Neural cell (in vitro differentiated cells): Measurements from ENCODE around the gene BCAT1. TPM values are rescaled to one million over a fixed set of nuclear protein-coding genes. Genes with fewer than 3 reads are reported as not detected.

ENCODE experiments used
- H2AFZ ChIP-seq: fragments of 200-600, 300-800 bp; sonication (generic), shearing (Covaris generic); 2 replicates; pipeline ENCODE4 v1.6.0; 2014; ENCODE audit warnings: low read depth, mild to moderate bottlenecking, antibody characterized with exemption, low read length, moderate library complexity
- H3F3A ChIP-seq: fragments of 200-600 bp; shearing (Covaris generic); 2 replicates; pipeline ENCODE4 v1.6.1; 2016; ENCODE audit warnings: mild to moderate bottlenecking, moderate library complexity, mixed read lengths, antibody characterized with exemption, low read length; ENCODE audit not compliant: insufficient read depth, poor library complexity, severe bottlenecking
- H3K27ac ChIP-seq: fragments of 200-600, 300-800 bp; sonication (generic), shearing (Covaris generic); 2 replicates; pipeline ENCODE4 v1.5.1; 2014; ENCODE audit warnings: mild to moderate bottlenecking, low read length, moderate library complexity
- H3K27me3 ChIP-seq: fragments of 300-800, 200-600 bp; sonication (generic), shearing (Covaris generic); 2 replicates; pipeline ENCODE4 v1.6.0; 2014; ENCODE audit warnings: mild to moderate bottlenecking, low read depth, low read length, moderate library complexity; ENCODE audit not compliant: insufficient read depth
- H3K36me3 ChIP-seq: fragments of 300-800, 200-600 bp; sonication (generic), shearing (Covaris generic); 2 replicates; pipeline ENCODE4 v1.5.1; 2014; ENCODE audit warnings: mild to moderate bottlenecking, antibody characterized with exemption, low read length, moderate library complexity; ENCODE audit not compliant: insufficient read depth
- H3K4me2 ChIP-seq: fragments of 300-800, 200-600 bp; sonication (generic), shearing (Covaris generic); 2 replicates; pipeline ENCODE4 v1.6.0; 2014; ENCODE audit warnings: mild to moderate bottlenecking, low read length
- H3K4me3 ChIP-seq: fragments of 300-800, 200-600 bp; sonication (generic), shearing (Covaris generic); 2 replicates; pipeline ENCODE4 v1.5.1; 2014; ENCODE audit warnings: mild to moderate bottlenecking, low read length, moderate library complexity
- H3K79me2 ChIP-seq: fragments of 200-600 bp; shearing (Covaris generic); replicated peaks from 2 replicates; pipeline ENCODE4 v1.6.0; 2014; ENCODE audit warnings: mild to moderate bottlenecking, low read length, moderate library complexity; ENCODE audit not compliant: insufficient read depth
- H3K9ac ChIP-seq: fragments of 300-800, 200-600 bp; sonication (generic), shearing (Covaris generic); 2 replicates; pipeline ENCODE4 v1.6.1; 2016; ENCODE audit warnings: mild to moderate bottlenecking, low read length, mixed read lengths
- H3K9me2 ChIP-seq: fragments of 200-600 bp; shearing (Covaris generic); 2 replicates; pipeline ENCODE4 v1.6.1; 2016; ENCODE audit warnings: mild to moderate bottlenecking, low read length, mixed read lengths; ENCODE audit not compliant: insufficient read depth
- H3K9me3 ChIP-seq: fragments of 200-600, 300-800 bp; sonication (generic), shearing (Covaris generic); 2 replicates; pipeline ENCODE4 v1.6.1; 2016; ENCODE audit warnings: mild to moderate bottlenecking, mixed run types, low read length, moderate library complexity, mixed read lengths
- H4K20me1 ChIP-seq: fragments of 200-600 bp; shearing (Covaris generic); 2 replicates; pipeline ENCODE4 v1.6.1; 2016; ENCODE audit warnings: mild to moderate bottlenecking, mixed run types; ENCODE audit not compliant: insufficient read depth
- CTCF ChIP-seq: fragments of 450-650 bp; IDR thresholded peaks from 2 replicates; pipeline ENCODE4 v1.5.1; 2014; ENCODE audit warnings: antibody characterized with exemption, mild to moderate bottlenecking, moderate library complexity; ENCODE audit not compliant: poor library complexity, severe bottlenecking
- EP300 ChIP-seq: fragments of 450-650 bp; conservative IDR thresholded peaks from 2 replicates; pipeline ENCODE4 v1.6.1; 2014; ENCODE audit warnings: antibody characterized with exemption, mild to moderate bottlenecking, moderate library complexity; ENCODE audit not compliant: poor library complexity, severe bottlenecking
- EZH2 ChIP-seq: fragments of 200-600, 300-800 bp; shearing (Covaris generic), sonication (generic); IDR thresholded peaks from 2 replicates; pipeline ENCODE4 v1.6.1; 2014; ENCODE audit warnings: antibody characterized with exemption, low read length, borderline replicate concordance, mild to moderate bottlenecking; ENCODE audit not compliant: insufficient read depth, poor library complexity, severe bottlenecking
- MXI1 ChIP-seq: fragments of 450-650 bp; conservative IDR thresholded peaks from 2 replicates; pipeline ENCODE4 v1.6.1; 2014; ENCODE audit warnings: antibody characterized with exemption, mild to moderate bottlenecking; ENCODE audit not compliant: poor library complexity, severe bottlenecking
- POLR2AphosphoS5 ChIP-seq: IDR thresholded peaks from 2 replicates; pipeline ENCODE4 v1.6.1; 2012
- RAD21 ChIP-seq: fragments of 450-650 bp; conservative IDR thresholded peaks from 2 replicates; pipeline ENCODE4 v1.6.1; 2014; ENCODE audit warnings: antibody characterized with exemption, mild to moderate bottlenecking, moderate library complexity
- REST ChIP-seq: IDR thresholded peaks from 2 replicates; pipeline ENCODE4 v1.6.1; 2012; ENCODE audit warnings: borderline replicate concordance
- SMC3 ChIP-seq: fragments of 450-650 bp; conservative IDR thresholded peaks from 2 replicates; pipeline ENCODE4 v1.6.1; 2014; ENCODE audit warnings: antibody characterized with exemption, mild to moderate bottlenecking, moderate library complexity; ENCODE audit not compliant: poor library complexity
- TAF1 ChIP-seq: IDR thresholded peaks from 2 replicates; pipeline ENCODE4 v1.6.1; 2012; ENCODE audit warnings: low read depth
- polyA plus RNA-seq: library from polyadenylated mRNA; depleted of rRNA; stranded (reverse); fragments of >200 nt; gene quantifications from 2 replicates; pipeline ENCODE4 v1.2.3, GENCODE V29; 2014

Gene BCAT1
- polyA plus RNA-seq, 1 donor from 2014 or later, result 31.3 TPM

GRCh38 chr12:24938341-24938740 lies 10.6 kb downstream of the BCAT1 start:
- no peak overlapping the region for H3K27ac ChIP-seq
- H3K79me2 ChIP-seq, result peaks cover 15% of the 10 kb centered on the region
- no peak overlapping the region for H3K4me2 ChIP-seq
- no peaks in the 10 kb centered on the region for H3K9me3 ChIP-seq
- H3K4me3 ChIP-seq, result no peak overlapping the region
- no peaks in the 10 kb centered on the region for H3K36me3 ChIP-seq
- H4K20me1 ChIP-seq, result no peaks in the 10 kb centered on the region
- H3F3A ChIP-seq, result no peaks in the 10 kb centered on the region
- no peak overlapping the region for H2AFZ ChIP-seq
- H3K9me2 ChIP-seq, result no peaks in the 10 kb centered on the region
- TF ChIP-seq EZH2 (no peak), SMC3 (no peak), TAF1 (no peak), MXI1 (no peak), POLR2AphosphoS5 (no peak), CTCF (no peak), REST (no peak), EP300 (no peak), RAD21 (no peak)
- no peaks in the 10 kb centered on the region for H3K27me3 ChIP-seq
- H3K9ac ChIP-seq, result no peak overlapping the region

GRCh38 chr12:24937553-24938244 lies 11.2 kb downstream of the BCAT1 start:
- Histone ChIP-seq H3K4me3 (no peak overlapping the region), H3K36me3 (no peaks in the 10 kb centered on the region), H3K27ac (no peak overlapping the region), H3K79me2 (peaks cover 10% of the 10 kb centered on the region), H3K4me2 (no peak overlapping the region), H4K20me1 (no peaks in the 10 kb centered on the region), H2AFZ (no peak overlapping the region), H3K9me3 (no peaks in the 10 kb centered on the region), H3K9ac (no peak overlapping the region), H3K9me2 (no peaks in the 10 kb centered on the region), H3K27me3 (no peaks in the 10 kb centered on the region), H3F3A (no peaks in the 10 kb centered on the region)
- TF ChIP-seq TAF1, result no peak
- TF ChIP-seq EP300, result no peak
- TF ChIP-seq MXI1, result no peak
- TF ChIP-seq SMC3, result no peak
- no peak for TF ChIP-seq RAD21
- TF ChIP-seq POLR2AphosphoS5, result no peak
- TF ChIP-seq REST, result no peak
- no peak for TF ChIP-seq CTCF
- no peak for TF ChIP-seq EZH2
